GF-D8 (cell line): ENCODE data around the gene TANC1.

Experiments used
- DNase-seq: peaks from one replicate; lab custom pipeline; 2025; lab: John Stamatoyannopoulos, UW

TANC1 gene

GRCh38 chr2:159160954-159161353, 192.5 kb downstream of the TANC1 start:
- DNase-seq, result no peak

GRCh38 chr2:159163930-159164329, 195.5 kb downstream of the TANC1 start:
- DNase-seq, result no peak

- no peak for DNase-seq
Observed at GRCh38 chr2:159164457-159164911, 196.0 kb downstream of the TANC1 start.

GRCh38 chr2:159165048-159165447, 196.6 kb downstream of the TANC1 start:
- DNase-seq, result no peak

- DNase-seq, result no peak
Observed at GRCh38 chr2:159168707-159169106, 200.3 kb downstream of the TANC1 start.

GRCh38 chr2:159169187-159169586, 200.7 kb downstream of the TANC1 start:
- no peak for DNase-seq

- DNase-seq, result no peak
Observed at GRCh38 chr2:159172403-159172802, 204.0 kb downstream of the TANC1 start.

- no peak for DNase-seq
Observed at GRCh38 chr2:159174759-159175158, 206.3 kb downstream of the TANC1 start.

- peak; percentile 12 for DNase-seq
Observed at GRCh38 chr2:159175182-159175581, 206.7 kb downstream of the TANC1 start.

- no peak for DNase-seq
Observed at GRCh38 chr2:159175927-159176326, 207.5 kb downstream of the TANC1 start.

GRCh38 chr2:159176555-159176954, 208.1 kb downstream of the TANC1 start:
- DNase-seq, result no peak

GRCh38 chr2:159177357-159177756, 208.9 kb downstream of the TANC1 start:
- DNase-seq, result no peak

GRCh38 chr2:159177957-159178356, 209.5 kb downstream of the TANC1 start:
- DNase-seq, result no peak

GRCh38 chr2:159179096-159179495, 210.7 kb downstream of the TANC1 start:
- DNase-seq, result no peak

- DNase-seq, result no peak
Observed at GRCh38 chr2:159179696-159180095, 211.3 kb downstream of the TANC1 start.

GRCh38 chr2:159183346-159183745, 214.9 kb downstream of the TANC1 start:
- DNase-seq, result no peak

GRCh38 chr2:159185401-159186130, 217.1 kb downstream of the TANC1 start:
- no peak for DNase-seq

- DNase-seq, result no peak
Observed at GRCh38 chr2:159186462-159186861, 218.0 kb downstream of the TANC1 start.

GRCh38 chr2:159187106-159187505, 218.7 kb downstream of the TANC1 start:
- no peak for DNase-seq

- DNase-seq, result no peak
Observed at GRCh38 chr2:159188449-159188848, 220.0 kb downstream of the TANC1 start.

GRCh38 chr2:159192371-159192918, 224.0 kb downstream of the TANC1 start:
- DNase-seq, result no peak

GRCh38 chr2:159193791-159194190, 225.4 kb downstream of the TANC1 start:
- DNase-seq, result no peak

- DNase-seq, result no peak
Observed at GRCh38 chr2:159194241-159194640, 225.8 kb downstream of the TANC1 start.

GRCh38 chr2:159195697-159196096, 227.3 kb downstream of the TANC1 start:
- DNase-seq, result no peak
